GM12872 (cell line): ENCODE results near the gene DPP10.

Experiments used
- CTCF ChIP-seq: IDR thresholded peaks from 3 replicates; pipeline ENCODE4 v1.5.1; 2011; ENCODE audit warnings: low read depth, mild to moderate bottlenecking, low read length, moderate library complexity; ENCODE audit not compliant: insufficient read depth

The DPP10 gene

GRCh38 chr2:115160531-115161080 lies 718.2 kb downstream of the DPP10 start:
- TF ChIP-seq CTCF, result no peak

DNA sequence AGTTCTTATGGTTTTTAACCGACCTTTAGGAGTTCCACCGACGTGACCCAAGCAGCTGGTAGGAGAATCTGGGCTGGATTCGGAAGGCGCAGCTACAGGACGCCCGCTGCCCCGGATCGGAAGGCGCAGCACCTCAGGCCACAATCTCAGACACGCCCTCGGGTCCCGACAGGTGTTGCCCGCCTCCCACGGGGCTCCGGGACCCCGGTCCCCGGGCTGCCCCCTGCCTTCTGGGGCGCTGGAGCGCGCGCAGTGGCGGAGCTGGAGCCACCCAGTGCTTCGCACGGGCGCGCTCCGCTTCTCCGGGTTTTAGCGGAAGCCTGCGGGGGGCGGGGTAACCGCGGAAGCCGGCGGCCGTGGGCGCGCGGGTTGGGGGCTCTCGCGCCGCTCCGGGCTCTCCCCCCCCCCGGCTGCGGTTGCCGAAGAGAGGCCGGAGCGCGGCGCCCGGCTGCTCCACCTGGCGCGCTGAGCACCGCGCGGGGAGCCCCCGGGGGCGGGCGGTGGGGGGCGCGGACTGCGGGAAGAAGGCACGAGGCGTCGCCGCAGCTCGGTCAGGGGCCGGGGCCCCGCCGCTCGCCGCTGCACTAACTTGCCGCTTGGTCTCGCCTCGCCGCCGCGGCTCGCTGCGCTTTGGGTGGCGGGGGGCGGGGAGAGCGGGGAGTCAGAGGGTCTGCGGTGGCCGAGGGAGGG lies 718.8 kb downstream of the DPP10 start:
- no peak for TF ChIP-seq CTCF

DNA sequence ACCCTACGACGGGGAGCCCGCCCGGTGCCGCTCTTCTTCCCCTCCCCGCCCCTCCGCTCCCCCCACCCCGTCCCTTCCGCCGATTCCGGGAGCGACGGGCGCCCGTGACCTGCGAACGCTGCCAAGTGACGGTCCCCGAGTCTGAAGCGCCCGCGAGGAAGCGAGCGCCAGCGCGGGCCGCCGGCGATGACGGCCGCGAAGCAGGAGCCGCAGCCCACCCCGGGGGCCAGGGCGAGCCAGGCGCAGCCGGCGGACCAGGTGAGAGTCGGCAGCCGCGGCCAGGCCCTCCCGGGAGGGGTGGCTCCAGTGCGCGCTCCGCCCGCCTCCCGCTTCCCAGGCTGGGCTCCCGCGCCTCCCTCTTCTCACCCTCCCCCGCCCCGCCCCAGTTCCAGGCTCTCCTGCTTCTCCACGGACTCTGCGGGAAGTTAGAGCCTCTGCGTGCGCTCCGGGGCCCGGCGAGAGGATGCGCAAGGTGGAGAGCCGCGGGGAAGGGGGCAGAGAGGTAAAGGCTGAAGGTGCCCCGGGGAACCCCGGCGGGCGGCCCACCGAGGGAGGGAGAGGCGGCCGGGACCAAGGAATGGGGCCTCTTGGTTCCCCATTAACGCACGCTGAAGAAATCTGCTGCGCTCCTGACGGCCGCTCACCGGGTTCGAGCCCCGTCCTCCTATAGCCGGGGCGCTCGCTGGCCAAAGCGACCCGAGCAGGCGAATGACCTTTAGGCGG lies 719.5 kb downstream of the DPP10 start:
- no peak for TF ChIP-seq CTCF

- TF ChIP-seq CTCF, result no peak
These were observed 720.3 kb downstream of the DPP10 start for GRCh38 chr2:115162494-115163293.

DNA sequence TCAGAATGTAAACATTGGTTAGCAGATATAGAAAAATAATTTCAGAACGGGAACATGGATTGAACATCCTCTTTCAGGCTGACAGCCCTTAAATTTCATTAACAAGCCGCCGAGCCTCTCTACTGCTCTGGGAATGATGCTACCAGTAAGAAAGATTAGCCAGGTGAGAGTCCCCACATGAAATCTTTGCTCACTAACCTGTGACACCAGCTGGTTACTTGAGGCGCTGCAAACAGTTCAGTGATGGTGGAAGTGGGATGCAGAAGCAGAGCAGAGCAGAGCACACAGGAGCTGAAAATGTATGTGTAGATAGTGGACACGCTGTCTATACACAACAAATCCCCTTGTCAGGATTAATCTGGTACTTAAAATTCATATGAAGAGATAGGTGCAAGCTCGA lies 721.1 kb downstream of the DPP10 start:
- TF ChIP-seq CTCF, result no peak

- peak; percentile 55 for TF ChIP-seq CTCF
These were observed 723.2 kb downstream of the DPP10 start for GRCh38 chr2:115165529-115166109.

- TF ChIP-seq CTCF, result no peak
These were observed 726.0 kb downstream of the DPP10 start for GRCh38 chr2:115168457-115168856.
